Nephron progenitor cell (in vitro differentiated cells): Measurements from ENCODE around the gene CACNG3.

Source experiments
- DNase-seq: peaks from one replicate; pipeline ENCODE4 v3.0.0; 2021
- H3K27ac Mint-ChIP-seq: 2 replicates; pipeline ENCODE4 v1.8.0; 2021; ENCODE audit warnings: mild to moderate bottlenecking, moderate library complexity, mixed read lengths
- H3K27me3 Mint-ChIP-seq: 2 replicates; pipeline ENCODE4 v1.8.0; 2021; ENCODE audit warnings: mild to moderate bottlenecking, low read depth, mixed read lengths; ENCODE audit not compliant: poor library complexity
- H3K36me3 Mint-ChIP-seq: 2 replicates; pipeline ENCODE4 v1.8.0; 2021; ENCODE audit warnings: low read depth, mixed read lengths
- H3K4me1 Mint-ChIP-seq: 2 replicates; pipeline ENCODE4 v1.8.0; 2021; ENCODE audit warnings: mixed read lengths
- H3K4me3 Mint-ChIP-seq: 2 replicates; pipeline ENCODE4 v1.8.0; 2021; ENCODE audit warnings: mild to moderate bottlenecking, moderate library complexity, mixed read lengths
- H3K9me3 Mint-ChIP-seq: 2 replicates; pipeline ENCODE4 v1.8.0; 2021; ENCODE audit warnings: mild to moderate bottlenecking, moderate library complexity, mixed read lengths
- TF ChIP-seq, protein P1 (sequence below): fragments of 200-600 bp; sonication (generic); IDR thresholded peaks from 2 replicates; pipeline ENCODE4 v1.5.0; 2021; ENCODE audit warnings: antibody characterized with exemption

Gene CACNG3

DNA sequence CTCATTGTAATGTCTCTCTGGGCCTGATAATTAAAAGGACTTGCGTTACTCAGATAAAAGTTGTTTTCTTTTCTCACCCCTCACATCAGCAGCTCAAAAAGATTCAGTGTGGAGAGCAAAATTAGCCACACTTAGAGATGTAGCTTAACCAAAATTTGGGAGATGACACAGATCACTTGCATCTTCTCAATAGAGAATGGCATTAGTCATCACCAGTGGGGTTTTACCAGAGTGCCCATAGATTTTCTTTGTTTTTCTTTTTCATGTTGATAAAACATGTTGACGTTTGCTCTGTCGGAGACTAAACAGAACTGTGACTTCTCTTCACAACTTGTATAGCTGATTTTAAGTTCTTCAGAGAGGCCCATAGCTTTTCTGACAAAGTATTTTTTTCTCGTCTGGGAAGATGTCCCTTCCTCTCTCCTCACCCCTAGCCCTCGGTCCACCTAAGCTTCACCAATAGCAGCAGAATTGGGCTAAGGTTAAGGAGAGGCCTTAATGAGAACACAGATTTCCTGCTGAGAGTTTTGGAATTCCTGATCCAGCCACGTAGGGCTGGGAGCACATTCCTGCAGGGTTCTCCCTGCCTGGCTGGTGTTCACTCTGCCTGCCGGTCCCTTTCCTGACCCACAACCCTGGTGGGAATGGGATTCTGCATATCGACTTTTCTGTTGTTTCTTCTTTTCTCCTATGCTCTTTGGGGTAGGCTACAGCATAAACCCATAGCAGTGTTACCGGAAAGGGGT lies 92.6 kb downstream of the CACNG3 start:
- no peak for DNase-seq
- no peaks in the 10 kb centered on the region for H3K36me3 Mint-ChIP-seq
- no peaks in the 10 kb centered on the region for H3K4me1 Mint-ChIP-seq
- peaks cover 8% of the 10 kb centered on the region for H3K27me3 Mint-ChIP-seq
- no peak overlapping the region for H3K4me3 Mint-ChIP-seq
- TF ChIP-seq, protein P1, sequence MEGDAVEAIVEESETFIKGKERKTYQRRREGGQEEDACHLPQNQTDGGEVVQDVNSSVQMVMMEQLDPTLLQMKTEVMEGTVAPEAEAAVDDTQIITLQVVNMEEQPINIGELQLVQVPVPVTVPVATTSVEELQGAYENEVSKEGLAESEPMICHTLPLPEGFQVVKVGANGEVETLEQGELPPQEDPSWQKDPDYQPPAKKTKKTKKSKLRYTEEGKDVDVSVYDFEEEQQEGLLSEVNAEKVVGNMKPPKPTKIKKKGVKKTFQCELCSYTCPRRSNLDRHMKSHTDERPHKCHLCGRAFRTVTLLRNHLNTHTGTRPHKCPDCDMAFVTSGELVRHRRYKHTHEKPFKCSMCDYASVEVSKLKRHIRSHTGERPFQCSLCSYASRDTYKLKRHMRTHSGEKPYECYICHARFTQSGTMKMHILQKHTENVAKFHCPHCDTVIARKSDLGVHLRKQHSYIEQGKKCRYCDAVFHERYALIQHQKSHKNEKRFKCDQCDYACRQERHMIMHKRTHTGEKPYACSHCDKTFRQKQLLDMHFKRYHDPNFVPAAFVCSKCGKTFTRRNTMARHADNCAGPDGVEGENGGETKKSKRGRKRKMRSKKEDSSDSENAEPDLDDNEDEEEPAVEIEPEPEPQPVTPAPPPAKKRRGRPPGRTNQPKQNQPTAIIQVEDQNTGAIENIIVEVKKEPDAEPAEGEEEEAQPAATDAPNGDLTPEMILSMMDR = no peak
- H3K27ac Mint-ChIP-seq = no peak overlapping the region
- H3K9me3 Mint-ChIP-seq = no peaks in the 10 kb centered on the region

GRCh38 chr16:24349320-24349719 lies 93.2 kb downstream of the CACNG3 start:
- Mint-ChIP-seq H3K27ac (no peak overlapping the region), H3K27me3 (peaks cover 8% of the 10 kb centered on the region), H3K9me3 (no peaks in the 10 kb centered on the region), H3K4me3 (no peak overlapping the region), H3K36me3 (no peaks in the 10 kb centered on the region), H3K4me1 (no peaks in the 10 kb centered on the region)
- DNase-seq = no peak
- TF ChIP-seq, protein P1 = no peak

DNA sequence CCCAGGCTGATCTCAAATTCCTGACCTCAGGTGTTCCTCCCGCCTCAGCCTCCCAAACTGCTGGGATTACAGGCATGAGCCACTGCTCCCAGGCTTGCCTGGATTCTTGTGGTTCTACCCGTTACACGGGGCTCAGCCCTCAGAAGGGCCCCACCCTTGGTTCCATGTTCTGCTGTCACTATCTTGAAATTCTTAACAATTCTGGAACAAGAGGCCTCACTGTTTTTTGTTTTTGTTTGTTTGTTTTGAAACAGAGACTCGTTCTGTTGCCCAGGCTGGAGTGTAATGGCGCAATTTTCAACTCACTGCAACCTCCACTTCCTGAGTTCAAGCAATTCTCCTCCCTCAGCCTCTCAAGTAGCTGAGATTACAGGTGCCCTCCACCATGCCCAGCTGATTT lies 96.6 kb downstream of the CACNG3 start:
- no peak for DNase-seq
- Mint-ChIP-seq H3K9me3 (no peaks in the 10 kb centered on the region), H3K27me3 (peaks cover 9% of the 10 kb centered on the region), H3K36me3 (no peaks in the 10 kb centered on the region), H3K4me1 (no peaks in the 10 kb centered on the region), H3K27ac (peak overlapping the region; percentile 39), H3K4me3 (no peak overlapping the region)
- TF ChIP-seq, protein P1 = no peak

- Mint-ChIP-seq H3K9me3 (no peaks in the 10 kb centered on the region), H3K27me3 (peaks cover 9% of the 10 kb centered on the region), H3K27ac (no peak overlapping the region), H3K36me3 (no peaks in the 10 kb centered on the region), H3K4me1 (no peaks in the 10 kb centered on the region), H3K4me3 (no peak overlapping the region)
- no peak for DNase-seq
- TF ChIP-seq, protein P1 = no peak
Observed at GRCh38 chr16:24353622-24354021, 97.5 kb downstream of the CACNG3 start.

GRCh38 chr16:24357511-24357910 lies 101.4 kb downstream of the CACNG3 start:
- TF ChIP-seq, protein P1 = no peak
- Mint-ChIP-seq H3K27me3 (peaks cover 9% of the 10 kb centered on the region), H3K4me1 (no peaks in the 10 kb centered on the region), H3K27ac (no peak overlapping the region), H3K36me3 (no peaks in the 10 kb centered on the region), H3K4me3 (no peak overlapping the region), H3K9me3 (no peaks in the 10 kb centered on the region)
- no peak for DNase-seq

DNA sequence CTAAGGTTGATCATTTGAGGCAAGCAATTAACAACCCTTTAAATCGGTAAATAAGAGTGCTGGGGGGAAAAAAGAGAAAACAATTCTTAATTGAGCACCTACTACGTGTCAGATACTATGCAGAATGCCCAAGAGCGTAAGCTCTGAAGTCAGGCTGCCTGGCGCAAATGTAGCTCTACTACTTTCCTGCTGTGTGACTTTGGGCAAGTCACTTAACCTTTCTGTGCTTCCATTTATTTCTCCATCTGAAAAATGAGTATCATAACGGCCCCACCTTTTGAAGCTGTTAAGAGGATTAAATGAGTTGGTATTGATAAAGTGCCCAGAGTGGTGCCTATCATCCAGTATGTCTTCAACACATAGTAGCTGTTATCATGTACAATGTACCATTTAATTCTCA lies 102.0 kb downstream of the CACNG3 start:
- Mint-ChIP-seq H3K27me3 (peaks cover 9% of the 10 kb centered on the region), H3K4me1 (no peaks in the 10 kb centered on the region), H3K36me3 (no peaks in the 10 kb centered on the region), H3K27ac (no peak overlapping the region), H3K9me3 (no peaks in the 10 kb centered on the region), H3K4me3 (no peak overlapping the region)
- no peak for DNase-seq
- TF ChIP-seq, protein P1 = no peak
